GM23338 (cell line): ENCODE results near the gene FGF4. TPM values are rescaled to one million over a fixed set of nuclear protein-coding genes. Genes with fewer than 3 reads are reported as not detected.
A peak's percentile ranks its signal among the peaks of the same experiment; 100 is the strongest.

Experiments used
- ATAC-seq: fragments of 200-7000 bp; cut with Tn5 transposase; 3 replicates; pipeline ENCODE4 v1.9.1; 2020
- DNase-seq: peaks from one replicate; pipeline ENCODE4 v3.0.0-alpha.2; 2015; ENCODE audit warnings: low spot score
- H2AFZ ChIP-seq: fragments of 200-600 bp; sonication (generic); 2 replicates; pipeline ENCODE4 v1.8.0; 2016; ENCODE audit warnings: antibody characterized with exemption, mild to moderate bottlenecking, moderate library complexity
- H3F3A ChIP-seq: fragments of 200-600 bp; sonication (generic); replicated peaks from 2 replicates; pipeline ENCODE4 v1.8.0; 2017; ENCODE audit warnings: antibody characterized with exemption, mixed run types, low read depth
- H3K27ac ChIP-seq: fragments of 200-600 bp; sonication (generic); 2 replicates; pipeline ENCODE4 v1.6.1; 2016; ENCODE audit warnings: low read depth
- H3K27me3 ChIP-seq: fragments of 200-600 bp; sonication (generic); 2 replicates; pipeline ENCODE4 v1.8.0; 2016; ENCODE audit warnings: mild to moderate bottlenecking, mixed run types, moderate library complexity; ENCODE audit not compliant: insufficient read depth
- H3K36me3 ChIP-seq: fragments of 200-600 bp; sonication (generic); 2 replicates; pipeline ENCODE4 v1.8.0; 2016; ENCODE audit warnings: mild to moderate bottlenecking; ENCODE audit not compliant: insufficient read depth
- H3K4me1 ChIP-seq: fragments of 200-600 bp; sonication (generic); 2 replicates; pipeline ENCODE4 v1.8.0; 2016; ENCODE audit warnings: mild to moderate bottlenecking, moderate library complexity; ENCODE audit not compliant: insufficient read depth
- H3K4me2 ChIP-seq: fragments of 200-600 bp; sonication (generic); 2 replicates; pipeline ENCODE4 v1.7.1; 2017; ENCODE audit warnings: mixed run types
- H3K4me3 ChIP-seq: fragments of 200-600 bp; sonication (generic); 2 replicates; pipeline ENCODE4 v1.6.1; 2016; ENCODE audit warnings: mixed run types
- H3K79me2 ChIP-seq: fragments of 200-600 bp; sonication (generic); replicated peaks from 2 replicates; pipeline ENCODE4 v1.8.0; 2017; ENCODE audit warnings: mild to moderate bottlenecking; ENCODE audit not compliant: insufficient read depth
- H3K9me2 ChIP-seq: fragments of 200-600 bp; sonication (generic); 2 replicates; pipeline ENCODE4 v1.8.0; 2017; ENCODE audit not compliant: insufficient read depth
- H4K20me1 ChIP-seq: fragments of 200-600 bp; sonication (generic); replicated peaks from 2 replicates; pipeline ENCODE4 v1.8.0; 2017; ENCODE audit warnings: mild to moderate bottlenecking; ENCODE audit not compliant: insufficient read depth
- H3K27ac Mint-ChIP-seq: 2 replicates; pipeline ENCODE4 v1.8.0; 2020; ENCODE audit warnings: inconsistent platforms, mild to moderate bottlenecking, moderate library complexity, mixed read lengths
- H3K27me3 Mint-ChIP-seq: 3 replicates; pipeline ENCODE4 v1.8.0; 2022; ENCODE audit warnings: low read depth, mild to moderate bottlenecking, moderate library complexity, mixed read lengths, inconsistent platforms; ENCODE audit not compliant: insufficient read depth, poor library complexity
- H3K36me3 Mint-ChIP-seq: 3 replicates; pipeline ENCODE4 v1.8.0; 2021; ENCODE audit warnings: low read depth, mild to moderate bottlenecking, inconsistent platforms, moderate library complexity, mixed read lengths
- H3K4me1 Mint-ChIP-seq: 3 replicates; pipeline ENCODE4 v1.8.0; 2020; ENCODE audit warnings: mild to moderate bottlenecking, inconsistent platforms, mixed read lengths
- H3K4me3 Mint-ChIP-seq: 3 replicates; pipeline ENCODE4 v1.8.0; 2021; ENCODE audit warnings: moderate library complexity, mild to moderate bottlenecking, inconsistent platforms, mixed read lengths
- H3K9me3 Mint-ChIP-seq: 3 replicates; pipeline ENCODE4 v1.8.0; 2020; ENCODE audit warnings: moderate library complexity, mild to moderate bottlenecking, inconsistent platforms, mixed read lengths
- ZNF114 ChIP-seq: fragments of 250-450 bp; sonication (Bioruptor Pico); IDR thresholded peaks from 2 replicates; pipeline ENCODE4 v1.5.0; 2020; ENCODE audit warnings: mild to moderate bottlenecking, moderate library complexity
- ZNF462 ChIP-seq: fragments of 250-450 bp; sonication (Bioruptor Pico); IDR thresholded peaks from 2 replicates; pipeline ENCODE4 v1.5.0; 2020; ENCODE audit warnings: mild to moderate bottlenecking, moderate library complexity
- polyA plus RNA-seq: library from polyadenylated mRNA; unstranded; fragments of >200 nt; fragmentation: Nextera tagmentation; extraction: Ambion mirVana; gene quantifications from 2 replicates; pipeline ENCODE4 v1.2.1, GENCODE V29; 2016
- total RNA-seq: library from RNA; depleted of rRNA; stranded (reverse); fragments of >200 nt; shearing (Covaris generic); gene quantifications from 2 replicates; pipeline ENCODE4 v1.2.3, GENCODE V29; 2014
- TF ChIP-seq, protein P1 (sequence below): IDR thresholded peaks from 2 replicates; pipeline ENCODE4 v1.6.1; 2016; ENCODE audit warnings: antibody characterized with exemption

The FGF4 gene
- total and polyA plus RNA-seq, 2 experiments from 2014 or later, result 4.8 to 13.1 TPM

GRCh38 chr11:69800278-69800677 is 25.1 kb upstream of the FGF4 start (continued):
- no peak for TF ChIP-seq ZNF462 (CRISPR knock-in tag)

GRCh38 chr11:69799582-69799981 is 24.4 kb upstream of the FGF4 start:
- Mint-ChIP-seq H3K36me3 (no peaks in the 10 kb centered on the region), H3K4me1 (no peaks in the 10 kb centered on the region), H3K27me3 (peaks cover 22% of the 10 kb centered on the region), H3K4me3 (no peak overlapping the region), H3K27ac (no peak overlapping the region), H3K9me3 (peaks cover 11% of the 10 kb centered on the region; the same call in 2 of the 3 replicates)
- H2AFZ ChIP-seq, result no peak overlapping the region
- no peak overlapping the region for H3K4me3 ChIP-seq
- no peak for TF ChIP-seq ZNF114 (CRISPR knock-in tag)
- TF ChIP-seq, protein P1, sequence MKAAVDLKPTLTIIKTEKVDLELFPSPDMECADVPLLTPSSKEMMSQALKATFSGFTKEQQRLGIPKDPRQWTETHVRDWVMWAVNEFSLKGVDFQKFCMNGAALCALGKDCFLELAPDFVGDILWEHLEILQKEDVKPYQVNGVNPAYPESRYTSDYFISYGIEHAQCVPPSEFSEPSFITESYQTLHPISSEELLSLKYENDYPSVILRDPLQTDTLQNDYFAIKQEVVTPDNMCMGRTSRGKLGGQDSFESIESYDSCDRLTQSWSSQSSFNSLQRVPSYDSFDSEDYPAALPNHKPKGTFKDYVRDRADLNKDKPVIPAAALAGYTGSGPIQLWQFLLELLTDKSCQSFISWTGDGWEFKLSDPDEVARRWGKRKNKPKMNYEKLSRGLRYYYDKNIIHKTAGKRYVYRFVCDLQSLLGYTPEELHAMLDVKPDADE, result peak; percentile 64
- H4K20me1 ChIP-seq, result no peaks in the 10 kb centered on the region
- no peak overlapping the region for H3K27ac ChIP-seq
- DNase-seq, result peak; percentile 85
- H3K9me2 ChIP-seq, result no peaks in the 10 kb centered on the region; the same call in 1 of the 2 replicates
- peak; percentile 69 for ATAC-seq
- no peaks in the 10 kb centered on the region for H3K36me3 ChIP-seq
- no peak overlapping the region for H3K4me2 ChIP-seq
- no peaks in the 10 kb centered on the region for H3K79me2 ChIP-seq
- H3F3A ChIP-seq, result no peaks in the 10 kb centered on the region
- H3K27me3 ChIP-seq, result no peaks in the 10 kb centered on the region
- H3K4me1 ChIP-seq, result no peaks in the 10 kb centered on the region
